GM19043 (cell line): Measurements from ENCODE around the gene SLC35F4.
"Not testable (repeated sequence)": the region's sequence is repeated elsewhere in the genome, so short reads cannot be mapped to it uniquely, and the experiment has no call there.

Experiments
- ATAC-seq: cut with Tn5 transposase; IDR thresholded peaks from one replicate; pipeline ENCODE4 v1.9.1; 2021; ENCODE audit warnings: low read depth; ENCODE audit not compliant: unreplicated experiment

The SLC35F4 gene

GRCh38 chr14:57865403-57866198 lies at the start of gene SLC35F4:
Gene SLC35F4 (minus strand): TSS chr14:57866092.
- ATAC-seq = no peak

GRCh38 chr14:57909626-57910025 lies 43.7 kb upstream of the SLC35F4 start:
- no peak for ATAC-seq

GRCh38 chr14:57903954-57904353 lies 38.1 kb upstream of the SLC35F4 start:
- no peak for ATAC-seq

GRCh38 chr14:57898837-57899572 lies 33.1 kb upstream of the SLC35F4 start:
- ATAC-seq = no peak

- ATAC-seq = no peak
Observed at GRCh38 chr14:57897144-57897748, 31.4 kb upstream of the SLC35F4 start.

- no peak for ATAC-seq
Observed at GRCh38 chr14:57889245-57889644, 23.4 kb upstream of the SLC35F4 start.

GRCh38 chr14:57884175-57884574 lies 18.3 kb upstream of the SLC35F4 start:
- no peak for ATAC-seq

GRCh38 chr14:57883061-57883460 lies 17.2 kb upstream of the SLC35F4 start:
- ATAC-seq = no peak

GRCh38 chr14:57879516-57879915 lies 13.6 kb upstream of the SLC35F4 start:
- ATAC-seq = no peak

GRCh38 chr14:57875985-57876384 lies 10.1 kb upstream of the SLC35F4 start:
- no peak for ATAC-seq

GRCh38 chr14:57875296-57875695 lies 9.4 kb upstream of the SLC35F4 start:
- no peak for ATAC-seq

GRCh38 chr14:57871459-57872080 lies 5.7 kb upstream of the SLC35F4 start:
- ATAC-seq = no peak

- no peak for ATAC-seq
Observed at GRCh38 chr14:57870686-57871457, 5.0 kb upstream of the SLC35F4 start.

- no peak for ATAC-seq
Observed at GRCh38 chr14:57869617-57870016, 3.7 kb upstream of the SLC35F4 start.

- no peak for ATAC-seq
Observed at GRCh38 chr14:57866199-57866705, 360 bp upstream of the SLC35F4 start.

- no peak for ATAC-seq
Observed at GRCh38 chr14:57865066-57865402, 858 bp downstream of the SLC35F4 start.

- ATAC-seq = no peak
Observed at GRCh38 chr14:57864659-57865058, 1.2 kb downstream of the SLC35F4 start.

GRCh38 chr14:57863471-57863870 lies 2.4 kb downstream of the SLC35F4 start:
- ATAC-seq = no peak

- not testable (repeated sequence) for ATAC-seq
Observed at GRCh38 chr14:57855666-57856065, 10.2 kb downstream of the SLC35F4 start.

- ATAC-seq = no peak
Observed at GRCh38 chr14:57854571-57854970, 11.3 kb downstream of the SLC35F4 start.
